Esophagus (tissue), 2 donors: ENCODE data around the gene LY6G5B. TPM values are rescaled to one million over a fixed set of nuclear protein-coding genes. Genes with fewer than 3 reads are reported as not detected.

Experiments
- H3K27ac ChIP-seq, 2 donors: one replicate each; pipeline ENCODE4 v1.5.1; 2013; ENCODE audit warnings: low read depth in 2 of 2, mild to moderate bottlenecking in 2 of 2, inconsistent platforms in 1 of 2, low read length in 1 of 2, moderate library complexity in 1 of 2
- H3K27me3 ChIP-seq, 2 donors: one replicate each; pipeline ENCODE4 v1.6.1; 2013; ENCODE audit warnings: low read length in 2 of 2, control low read depth in 1 of 2, mild to moderate bottlenecking in 1 of 2; ENCODE audit not compliant: insufficient read depth in 2 of 2, control insufficient read depth in 1 of 2
- H3K36me3 ChIP-seq, 2 donors: one replicate each; pipeline ENCODE4 v1.6.1; 2013; ENCODE audit warnings: low read length in 1 of 2; ENCODE audit not compliant: control insufficient read depth in 2 of 2, insufficient read depth in 2 of 2
- H3K4me1 ChIP-seq, 2 donors: one replicate each; pipeline ENCODE4 v1.6.1; 2013; ENCODE audit warnings: low read length in 1 of 2; ENCODE audit not compliant: control insufficient read depth in 2 of 2, insufficient read depth in 2 of 2
- H3K4me3 ChIP-seq, 2 donors: one replicate each; pipeline ENCODE4 v1.5.1; 2013; ENCODE audit warnings: low read length in 2 of 2, mild to moderate bottlenecking in 2 of 2, low read depth in 1 of 2, moderate library complexity in 1 of 2
- H3K9me3 ChIP-seq, 2 donors: one replicate each; pipeline ENCODE4 v1.6.1; 2013; ENCODE audit warnings: mild to moderate bottlenecking in 2 of 2, low read depth in 1 of 2, low read length in 1 of 2, moderate library complexity in 1 of 2; ENCODE audit not compliant: control insufficient read depth in 2 of 2, insufficient read depth in 1 of 2
- WGBS, 2 donors: extraction: QIAGEN DNeasy Blood & Tissue Kit; methylation state at CpG; one replicate each; pipeline ENCODE4 v1.1.7; 2013; 5-methylcytosine and 5-hydroxymethylcytosine counted together
- polyA plus RNA-seq, 2 donors: library from polyadenylated mRNA; stranded (reverse); fragments of 200-250 nt; gene quantifications; one replicate each; pipeline ENCODE4 v1.2.3, GENCODE V29; 2013
- donor health status: healthy with polysubstance abuse.
- donor health status: Bipolar disorder and iron deficiency.

LY6G5B gene
- polyA plus RNA-seq, 2 donors = 5.3 to 7.4 TPM

GRCh38 chr6:31630177-31630934, 39.4 kb upstream of the LY6G5B start:
- peaks cover 37 to 69% of the 10 kb centered on the region in 2 donors for H3K36me3 ChIP-seq
- 89 to 90% methylated on average over 25 of the region's 25 CpGs for WGBS, 2 donors
- H3K9me3 ChIP-seq = no peaks in the 10 kb centered on the region
- H3K4me3 ChIP-seq = no peak overlapping the region
- H3K27me3 ChIP-seq = no peaks in the 10 kb centered on the region
- no peaks in the 10 kb centered on the region for H3K4me1 ChIP-seq
- H3K27ac ChIP-seq = no peak overlapping the region

GRCh38 chr6:31631209-31631608, 38.6 kb upstream of the LY6G5B start:
- Histone ChIP-seq H3K27ac (no peak overlapping the region), H3K4me3 (no peak overlapping the region), H3K36me3 (peaks cover 37 to 68% of the 10 kb centered on the region in 2 donors), H3K9me3 (no peaks in the 10 kb centered on the region), H3K27me3 (no peaks in the 10 kb centered on the region), H3K4me1 (no peaks in the 10 kb centered on the region)
- WGBS, 2 donors = 86 to 89% methylated on average over 12 to 16 of the region's 16 CpGs

- peaks cover 42 to 67% of the 10 kb centered on the region in 2 donors for H3K36me3 ChIP-seq
- H3K9me3 ChIP-seq = no peaks in the 10 kb centered on the region
- no peak overlapping the region for H3K4me3 ChIP-seq
- no peaks in the 10 kb centered on the region for H3K4me1 ChIP-seq
- 85 to 86% methylated on average over 32 of the region's 32 CpGs for WGBS, 2 donors
- H3K27ac ChIP-seq = no peak overlapping the region
- H3K27me3 ChIP-seq = no peaks in the 10 kb centered on the region
These were observed 38.0 kb upstream of the LY6G5B start for GRCh38 chr6:31631681-31632278.

- Histone ChIP-seq H3K27me3 (no peaks in the 10 kb centered on the region), H3K36me3 (peaks cover 43 to 67% of the 10 kb centered on the region in 2 donors), H3K27ac (no peak overlapping the region), H3K4me3 (no peak overlapping the region), H3K9me3 (no peaks in the 10 kb centered on the region), H3K4me1 (no peaks in the 10 kb centered on the region)
- WGBS, 2 donors = 89 to 91% methylated on average over 26 of the region's 26 CpGs
These were observed 37.4 kb upstream of the LY6G5B start for GRCh38 chr6:31632279-31632946.

GRCh38 chr6:31633447-31633846, 36.3 kb upstream of the LY6G5B start:
- Histone ChIP-seq H3K36me3 (peaks cover 38 to 61% of the 10 kb centered on the region in 2 donors), H3K27ac (no peak overlapping the region), H3K27me3 (no peaks in the 10 kb centered on the region), H3K4me3 (no peak overlapping the region), H3K4me1 (no peaks in the 10 kb centered on the region), H3K9me3 (no peaks in the 10 kb centered on the region)
- 88 to 91% methylated on average over 7 of the region's 7 CpGs for WGBS, 2 donors

GRCh38 chr6:31634131-31634530, 35.6 kb upstream of the LY6G5B start:
- no peak overlapping the region for H3K27ac ChIP-seq
- no peaks in the 10 kb centered on the region for H3K9me3 ChIP-seq
- WGBS, 2 donors = 88 to 89% methylated on average over 3 of the region's 3 CpGs
- H3K4me1 ChIP-seq = no peaks in the 10 kb centered on the region
- H3K27me3 ChIP-seq = no peaks in the 10 kb centered on the region
- H3K36me3 ChIP-seq = peaks cover 41 to 61% of the 10 kb centered on the region in 2 donors
- H3K4me3 ChIP-seq = no peak overlapping the region

GRCh38 chr6:31634969-31635575, 34.7 kb upstream of the LY6G5B start:
- H3K27me3 ChIP-seq = no peaks in the 10 kb centered on the region
- no peak overlapping the region for H3K4me3 ChIP-seq
- no peak overlapping the region for H3K27ac ChIP-seq
- no peaks in the 10 kb centered on the region for H3K4me1 ChIP-seq
- H3K36me3 ChIP-seq = peaks cover 43 to 68% of the 10 kb centered on the region in 2 donors
- 79 to 81% methylated on average over 11 of the region's 11 CpGs for WGBS, 2 donors
- no peaks in the 10 kb centered on the region for H3K9me3 ChIP-seq

- no peak overlapping the region for H3K27ac ChIP-seq
- H3K4me3 ChIP-seq = no peak overlapping the region
- H3K9me3 ChIP-seq = no peaks in the 10 kb centered on the region
- WGBS, 2 donors = 77% methylated on average over 27 of the region's 27 CpGs
- H3K27me3 ChIP-seq = no peaks in the 10 kb centered on the region
- no peaks in the 10 kb centered on the region for H3K4me1 ChIP-seq
- H3K36me3 ChIP-seq = peaks cover 55 to 67% of the 10 kb centered on the region in 2 donors
These were observed 32.8 kb upstream of the LY6G5B start for GRCh38 chr6:31636698-31637596.

- WGBS, 2 donors = 76 to 82% methylated on average over 9 of the region's 9 CpGs
- Histone ChIP-seq H3K4me3 (no peak overlapping the region), H3K4me1 (no peaks in the 10 kb centered on the region), H3K9me3 (no peaks in the 10 kb centered on the region), H3K36me3 (peaks cover 64 to 66% of the 10 kb centered on the region in 2 donors), H3K27me3 (no peaks in the 10 kb centered on the region), H3K27ac (peak overlapping the region in 1 of 2 donors; percentile 8)
These were observed 30.7 kb upstream of the LY6G5B start for GRCh38 chr6:31639043-31639442.
